DOHH2 (cell line): ENCODE results near the gene PKDCC.

Experiments used
- H3F3A ChIP-seq: fragments of 200-600 bp; sonication (generic), shearing (Covaris generic); 2 replicates; pipeline ENCODE4 v1.6.0; 2016; ENCODE audit warnings: antibody characterized with exemption, mild to moderate bottlenecking; ENCODE audit not compliant: control insufficient read depth, insufficient read depth
- H3K27ac ChIP-seq: fragments of 200-600 bp; sonication (generic); 2 replicates; pipeline ENCODE4 v1.5.1; 2014; ENCODE audit warnings: low read depth, mild to moderate bottlenecking, low read length, moderate library complexity
- H3K27me3 ChIP-seq: fragments of 200-600 bp; sonication (generic); 2 replicates; pipeline ENCODE4 v1.6.1; 2014; ENCODE audit warnings: mild to moderate bottlenecking, low read length, mixed read lengths; ENCODE audit not compliant: control insufficient read depth
- H3K36me3 ChIP-seq: fragments of 200-600 bp; sonication (generic); 2 replicates; pipeline ENCODE4 v1.6.1; 2014; ENCODE audit warnings: mild to moderate bottlenecking, low read length, moderate library complexity, mixed read lengths; ENCODE audit not compliant: control insufficient read depth
- H3K4me1 ChIP-seq: fragments of 200-600 bp; sonication (generic); 2 replicates; pipeline ENCODE4 v1.6.1; 2014; ENCODE audit warnings: mild to moderate bottlenecking, low read length, mixed read lengths; ENCODE audit not compliant: control insufficient read depth
- H3K4me2 ChIP-seq: fragments of 200-600 bp; sonication (generic); 2 replicates; pipeline ENCODE4 v1.6.0; 2014; ENCODE audit warnings: mild to moderate bottlenecking, low read length, moderate library complexity
- H3K4me3 ChIP-seq: fragments of 200-600 bp; sonication (generic); 2 replicates; pipeline ENCODE4 v1.5.1; 2014; ENCODE audit warnings: mild to moderate bottlenecking, low read length, mixed read lengths
- H3K79me2 ChIP-seq: fragments of 200-600 bp; sonication (generic); 2 replicates; pipeline ENCODE4 v1.6.1; 2014; ENCODE audit warnings: mild to moderate bottlenecking, low read length, mixed read lengths; ENCODE audit not compliant: control insufficient read depth
- H3K9me2 ChIP-seq: fragments of 200-600 bp; sonication (generic); replicated peaks from 2 replicates; pipeline ENCODE4 v1.6.1; 2014; ENCODE audit warnings: mild to moderate bottlenecking, low read length, mixed read lengths; ENCODE audit not compliant: control insufficient read depth
- H3K9me3 ChIP-seq: fragments of 200-600 bp; sonication (generic); 2 replicates; pipeline ENCODE4 v1.6.1; 2014; ENCODE audit warnings: antibody characterized with exemption, low read length, mixed read lengths; ENCODE audit not compliant: control insufficient read depth, insufficient read depth
- H4K20me1 ChIP-seq: fragments of 200-600 bp; sonication (generic); 2 replicates; pipeline ENCODE4 v1.6.0; 2014; ENCODE audit warnings: low read depth, mild to moderate bottlenecking, antibody characterized with exemption, low read length, moderate library complexity; ENCODE audit not compliant: control insufficient read depth, insufficient read depth
- CTCF ChIP-seq: fragments of 200-600 bp; sonication (generic); IDR thresholded peaks from one replicate; pipeline ENCODE4 v1.5.1; 2014; ENCODE audit warnings: antibody characterized with exemption, mild to moderate bottlenecking, low read depth, low read length; ENCODE audit not compliant: poor library complexity, severe bottlenecking
- EZH2phosphoT487 ChIP-seq: fragments of 200-600 bp; sonication (generic); IDR thresholded peaks from 2 replicates; pipeline ENCODE4 v1.6.1; 2017; ENCODE audit warnings: borderline replicate concordance, mild to moderate bottlenecking, antibody characterized with exemption, low read length, moderate library complexity, mixed read lengths

The PKDCC gene

GRCh38 chr2:42050010-42050702 lies 2.3 kb downstream of the PKDCC start:
- no peaks in the 10 kb centered on the region for H4K20me1 ChIP-seq
- TF ChIP-seq EZH2phosphoT487, result no peak
- TF ChIP-seq CTCF, result no peak
- H3F3A ChIP-seq, result no peaks in the 10 kb centered on the region
- H3K4me3 ChIP-seq, result no peak overlapping the region
- no peaks in the 10 kb centered on the region for H3K9me3 ChIP-seq
- H3K36me3 ChIP-seq, result no peaks in the 10 kb centered on the region
- no peaks in the 10 kb centered on the region for H3K79me2 ChIP-seq
- no peaks in the 10 kb centered on the region for H3K9me2 ChIP-seq
- H3K27me3 ChIP-seq, result no peaks in the 10 kb centered on the region
- no peak overlapping the region for H3K4me2 ChIP-seq
- no peak overlapping the region for H3K27ac ChIP-seq
- no peaks in the 10 kb centered on the region for H3K4me1 ChIP-seq

- H3K79me2 ChIP-seq, result no peaks in the 10 kb centered on the region
- no peaks in the 10 kb centered on the region for H3F3A ChIP-seq
- H3K4me3 ChIP-seq, result no peak overlapping the region
- no peaks in the 10 kb centered on the region for H3K9me2 ChIP-seq
- peaks cover 2% of the 10 kb centered on the region for H3K27me3 ChIP-seq
- H3K4me1 ChIP-seq, result no peaks in the 10 kb centered on the region
- H4K20me1 ChIP-seq, result no peaks in the 10 kb centered on the region
- no peak overlapping the region for H3K27ac ChIP-seq
- no peaks in the 10 kb centered on the region for H3K9me3 ChIP-seq
- TF ChIP-seq CTCF (no peak), EZH2phosphoT487 (no peak)
- H3K36me3 ChIP-seq, result no peaks in the 10 kb centered on the region
- no peak overlapping the region for H3K4me2 ChIP-seq
Observed at GRCh38 chr2:42050703-42051542, 3.1 kb downstream of the PKDCC start.

GRCh38 chr2:42051543-42052235 lies 3.9 kb downstream of the PKDCC start:
- Histone ChIP-seq H3K4me3 (no peak overlapping the region), H3K9me2 (no peaks in the 10 kb centered on the region), H3K9me3 (no peaks in the 10 kb centered on the region), H3K27ac (no peak overlapping the region), H3K27me3 (peaks cover 8% of the 10 kb centered on the region), H3K79me2 (no peaks in the 10 kb centered on the region), H3K36me3 (no peaks in the 10 kb centered on the region), H3F3A (no peaks in the 10 kb centered on the region), H3K4me1 (no peaks in the 10 kb centered on the region), H4K20me1 (no peaks in the 10 kb centered on the region), H3K4me2 (no peak overlapping the region)
- no peak for TF ChIP-seq EZH2phosphoT487
- TF ChIP-seq CTCF, result no peak
